Breast epithelium (tissue), 3 donors: ENCODE data around the gene OSR1.

Experiments
- CTCF ChIP-seq, 3 donors: fragments of 450-650 bp; IDR thresholded peaks; one replicate each; pipeline ENCODE4 v1.5.1; 2016 to 2017; ENCODE audit warnings: antibody characterized with exemption in 3 of 3, mild to moderate bottlenecking in 3 of 3, moderate library complexity in 3 of 3
- POLR2A ChIP-seq: fragments of 450-650 bp; IDR thresholded peaks from one replicate; pipeline ENCODE4 v1.6.1; 2016; ENCODE audit warnings: antibody characterized with exemption, mild to moderate bottlenecking, moderate library complexity
- POLR2AphosphoS5 ChIP-seq, 3 donors: sonication (generic); formaldehyde crosslinking; IDR thresholded peaks; one replicate each; pipeline ENCODE4 v1.6.1; 2017; ENCODE audit warnings: antibody characterized with exemption in 3 of 3

- TF ChIP-seq POLR2A, result no peak
- TF ChIP-seq POLR2AphosphoS5 (IDR thresholded peaks at IDR 0.05), result no peak
- no peak for TF ChIP-seq CTCF (IDR thresholded peaks at IDR 0.05)
Measured at GRCh38 chr2:19378939-19379338, 20.5 kb upstream of the OSR1 start.
